Cardiac fibroblast (primary cell): ENCODE measurements around the gene TRIM17.

Experiments used
- DNase-seq, 2 donors: peaks; one replicate each; pipeline versions ENCODE4 v3.0.0 to v3.0.0-alpha.2; 2010; ENCODE audit warnings: low read depth in 2 of 2
- H3K4me3 ChIP-seq, 2 donors: replicated peaks in 1 of 2; 1 replicate in 1 of 2; 2 replicates in 1 of 2; pipeline ENCODE4 v1.5.1; 2011; ENCODE audit warnings: low read depth in 2 of 2, low read length in 2 of 2, mild to moderate bottlenecking in 2 of 2, moderate library complexity in 1 of 2
- TF ChIP-seq, protein P1 (sequence below): IDR thresholded peaks from one replicate; pipeline ENCODE4 v1.5.1; 2011; ENCODE audit warnings: low read depth, mild to moderate bottlenecking, low read length, inconsistent platforms

Gene TRIM17

DNA sequence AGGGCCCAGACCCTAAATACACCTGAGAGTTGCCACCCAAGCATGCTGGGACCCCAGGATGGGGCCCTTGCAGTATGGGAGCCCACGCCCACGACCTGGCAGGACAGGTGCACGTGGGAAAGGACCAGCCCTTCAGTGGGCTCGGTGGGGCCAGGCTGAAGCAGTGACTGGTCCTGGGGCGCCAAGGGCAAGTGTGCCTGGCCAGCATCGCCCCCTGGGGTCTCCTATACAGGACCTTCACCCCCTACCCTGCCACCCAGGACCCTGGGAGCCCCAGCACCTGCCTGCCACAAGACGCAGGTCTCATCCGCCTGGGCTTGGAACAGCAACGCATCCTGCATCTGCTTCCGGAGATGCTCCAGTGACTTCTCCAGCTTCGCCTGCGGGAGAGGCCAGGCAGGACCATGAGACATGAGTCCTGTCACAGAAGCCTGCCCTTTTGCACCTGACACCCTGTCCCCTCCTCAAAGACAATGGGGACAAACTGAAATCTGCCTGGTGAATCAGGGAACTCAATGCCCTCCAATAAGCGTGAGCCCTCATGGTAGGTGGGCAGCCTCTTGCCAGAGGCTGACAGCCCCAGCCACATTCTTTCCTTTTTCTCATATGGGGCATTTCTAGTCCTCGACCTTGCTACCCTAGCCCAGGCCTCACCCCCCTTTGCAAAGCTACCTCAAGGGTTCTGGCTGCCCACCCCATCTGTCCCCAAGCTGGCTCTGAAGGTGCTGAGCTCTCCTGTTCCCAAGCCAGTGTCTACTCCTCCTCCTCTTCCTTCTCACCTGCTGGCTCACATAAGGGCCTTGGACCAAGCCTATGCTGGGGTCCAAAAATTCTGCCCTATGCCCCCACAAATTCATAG lies 14.7 kb downstream of the TRIM17 start:
- TF ChIP-seq, protein P1, sequence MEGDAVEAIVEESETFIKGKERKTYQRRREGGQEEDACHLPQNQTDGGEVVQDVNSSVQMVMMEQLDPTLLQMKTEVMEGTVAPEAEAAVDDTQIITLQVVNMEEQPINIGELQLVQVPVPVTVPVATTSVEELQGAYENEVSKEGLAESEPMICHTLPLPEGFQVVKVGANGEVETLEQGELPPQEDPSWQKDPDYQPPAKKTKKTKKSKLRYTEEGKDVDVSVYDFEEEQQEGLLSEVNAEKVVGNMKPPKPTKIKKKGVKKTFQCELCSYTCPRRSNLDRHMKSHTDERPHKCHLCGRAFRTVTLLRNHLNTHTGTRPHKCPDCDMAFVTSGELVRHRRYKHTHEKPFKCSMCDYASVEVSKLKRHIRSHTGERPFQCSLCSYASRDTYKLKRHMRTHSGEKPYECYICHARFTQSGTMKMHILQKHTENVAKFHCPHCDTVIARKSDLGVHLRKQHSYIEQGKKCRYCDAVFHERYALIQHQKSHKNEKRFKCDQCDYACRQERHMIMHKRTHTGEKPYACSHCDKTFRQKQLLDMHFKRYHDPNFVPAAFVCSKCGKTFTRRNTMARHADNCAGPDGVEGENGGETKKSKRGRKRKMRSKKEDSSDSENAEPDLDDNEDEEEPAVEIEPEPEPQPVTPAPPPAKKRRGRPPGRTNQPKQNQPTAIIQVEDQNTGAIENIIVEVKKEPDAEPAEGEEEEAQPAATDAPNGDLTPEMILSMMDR, result no peak
- no peak for DNase-seq
- H3K4me3 ChIP-seq, result no peak overlapping the region

DNA sequence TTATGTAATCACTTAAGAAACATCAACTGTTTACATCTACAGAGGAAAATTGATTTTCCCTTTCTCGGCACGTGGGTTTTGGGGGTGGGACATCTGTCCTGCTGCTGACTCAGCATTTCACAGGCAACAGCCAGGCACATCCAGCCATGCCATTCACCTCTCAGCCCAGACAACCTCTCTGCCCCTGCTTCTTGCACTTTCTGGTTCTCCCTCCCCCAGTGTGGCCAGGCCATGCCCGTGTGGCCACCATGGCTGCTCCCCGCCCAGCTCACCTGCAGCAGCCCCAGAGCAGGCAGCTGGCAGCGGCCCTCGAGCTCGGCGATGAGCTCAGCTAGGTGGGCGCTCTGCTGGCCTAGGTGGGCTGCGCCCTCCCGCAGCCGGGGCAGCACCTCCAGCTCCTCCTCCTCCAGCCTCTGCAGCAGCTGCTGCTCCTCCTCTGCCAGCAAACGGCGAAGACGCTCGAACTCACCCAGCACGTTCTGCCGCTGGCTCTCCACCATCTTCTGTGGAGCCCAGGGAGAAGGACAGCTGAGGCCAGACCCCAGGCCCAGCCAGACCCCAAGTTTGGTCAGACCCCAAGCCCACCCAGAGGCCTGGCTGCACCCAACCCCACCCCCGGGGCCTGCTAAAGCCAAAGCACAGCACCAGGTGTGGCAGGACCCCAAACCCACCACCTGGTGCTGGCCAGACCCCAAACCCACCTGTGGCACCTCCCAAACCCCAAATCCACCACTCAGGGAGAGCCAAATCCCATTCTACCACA lies 15.8 kb downstream of the TRIM17 start:
- H3K4me3 ChIP-seq, result no peak overlapping the region
- no peak for DNase-seq
- TF ChIP-seq, protein P1, result no peak

DNA sequence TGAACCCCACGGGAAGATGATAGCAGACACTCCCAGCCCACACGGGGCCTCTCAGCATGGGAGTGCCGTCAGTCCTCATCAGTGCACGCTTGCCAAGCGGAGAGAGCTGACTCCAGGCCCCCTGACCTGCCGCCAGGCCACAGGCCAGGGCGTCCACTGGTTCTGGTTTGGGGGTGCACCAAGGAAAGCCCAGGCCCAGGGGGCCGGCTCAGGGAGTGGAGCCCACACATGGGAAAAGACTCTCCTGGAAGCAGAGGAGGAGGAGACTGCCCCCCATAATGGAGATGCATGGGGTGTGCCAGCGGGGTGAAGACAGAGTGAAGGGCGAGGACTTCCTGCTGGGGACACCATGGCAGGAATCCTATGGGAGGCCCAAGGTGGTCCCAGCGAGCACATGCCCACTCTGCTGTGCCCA lies 16.4 kb downstream of the TRIM17 start:
- no peak overlapping the region for H3K4me3 ChIP-seq
- no peak for DNase-seq
- TF ChIP-seq, protein P1, result no peak

DNA sequence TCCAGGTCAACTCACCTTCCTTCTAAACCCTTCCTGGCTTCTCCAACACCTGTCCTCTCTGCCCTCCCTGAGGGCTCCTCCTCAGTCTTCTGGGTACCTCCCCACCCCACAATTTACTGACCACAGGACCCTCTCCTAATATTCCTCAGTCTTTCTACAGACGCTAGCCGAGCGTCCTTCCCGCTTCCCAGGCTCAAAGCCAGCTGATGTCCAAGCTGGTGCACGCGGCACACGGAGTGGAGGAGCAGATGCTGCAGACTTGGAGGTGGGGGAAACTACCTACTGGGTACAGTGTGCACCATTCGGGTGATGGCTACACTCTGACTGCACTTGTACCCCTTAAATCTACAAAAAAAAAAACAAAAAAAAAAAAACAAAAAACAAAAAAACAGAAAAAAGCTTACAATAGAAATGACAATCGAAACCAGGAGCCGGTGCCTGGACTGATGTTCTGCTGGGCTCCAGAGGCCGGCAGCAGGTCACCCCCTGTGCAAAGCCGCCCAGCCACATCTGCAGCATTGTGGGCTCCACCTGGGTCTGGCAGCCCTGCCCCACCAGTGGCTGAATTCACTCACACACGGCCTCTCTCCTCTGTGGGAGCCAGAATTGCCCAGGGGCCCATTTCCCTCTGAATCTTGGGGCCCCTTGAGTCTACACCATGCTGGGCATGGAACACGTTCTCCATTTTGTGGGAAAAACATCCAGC lies 17.0 kb downstream of the TRIM17 start:
- TF ChIP-seq, protein P1, result no peak
- H3K4me3 ChIP-seq, result no peak overlapping the region
- DNase-seq, result no peak

DNA sequence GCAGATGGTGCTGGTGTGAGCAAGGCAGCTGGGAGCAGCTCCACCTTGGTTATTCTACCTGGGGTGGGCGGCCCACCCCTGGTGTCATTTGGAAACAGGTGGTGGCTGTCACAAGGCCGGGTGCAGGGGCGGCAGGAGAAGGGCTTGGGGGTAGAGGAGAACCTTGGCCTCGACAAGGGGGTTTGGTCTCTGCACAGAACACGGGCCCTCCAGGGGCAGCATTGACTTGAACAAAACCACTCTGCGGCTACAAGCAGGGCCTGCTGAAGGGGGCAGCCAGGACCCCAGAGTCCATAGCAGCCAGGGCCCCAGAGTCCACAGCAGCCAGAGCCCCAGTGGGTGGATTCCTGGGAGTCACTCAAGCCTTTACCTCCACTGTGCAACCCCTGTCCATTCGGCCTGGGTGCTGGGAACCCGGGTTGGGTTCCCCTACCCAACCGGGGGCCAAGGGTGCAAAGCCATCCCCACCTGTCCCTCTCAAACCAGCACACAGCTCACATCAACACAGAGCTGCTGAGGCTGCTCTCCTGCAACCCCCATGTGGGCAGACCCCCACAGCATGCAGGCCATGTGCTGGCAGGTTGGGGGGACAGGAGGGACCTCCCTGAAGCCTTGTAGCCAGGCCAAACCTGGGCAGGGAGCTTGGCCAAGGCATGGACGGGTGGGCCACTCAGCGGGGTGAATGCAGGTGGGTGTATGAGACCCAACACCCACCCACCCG lies 17.8 kb downstream of the TRIM17 start:
- DNase-seq, result no peak
- TF ChIP-seq, protein P1, result no peak
- no peak overlapping the region for H3K4me3 ChIP-seq

DNA sequence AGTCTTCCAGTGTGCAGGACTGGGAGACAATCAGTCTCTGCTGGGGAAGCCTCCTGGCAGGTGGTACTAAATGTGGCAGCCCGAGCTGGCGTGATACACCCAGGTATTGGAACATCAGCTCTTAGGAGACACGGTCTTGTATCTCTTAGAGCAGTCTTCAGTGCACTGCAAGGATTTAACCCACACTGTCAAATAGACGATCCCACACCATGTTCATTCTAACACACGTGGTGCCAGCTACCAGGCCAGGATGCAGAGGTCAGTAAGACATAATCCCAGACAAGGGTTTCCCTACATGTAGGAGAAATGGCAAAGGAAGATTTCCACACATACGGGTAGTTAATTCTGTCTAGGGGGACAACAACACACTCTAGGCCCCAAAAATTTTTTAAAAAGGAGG lies 18.7 kb downstream of the TRIM17 start:
- TF ChIP-seq, protein P1, result no peak
- DNase-seq, result no peak
- no peak overlapping the region for H3K4me3 ChIP-seq
